GM04503 (cell line): ENCODE results near the gene SLC25A47.

Source experiments
- DNase-seq: peaks from one replicate; pipeline ENCODE4 v3.0.0-alpha.2; 2012; ENCODE audit warnings: low read depth

SLC25A47 gene

DNA sequence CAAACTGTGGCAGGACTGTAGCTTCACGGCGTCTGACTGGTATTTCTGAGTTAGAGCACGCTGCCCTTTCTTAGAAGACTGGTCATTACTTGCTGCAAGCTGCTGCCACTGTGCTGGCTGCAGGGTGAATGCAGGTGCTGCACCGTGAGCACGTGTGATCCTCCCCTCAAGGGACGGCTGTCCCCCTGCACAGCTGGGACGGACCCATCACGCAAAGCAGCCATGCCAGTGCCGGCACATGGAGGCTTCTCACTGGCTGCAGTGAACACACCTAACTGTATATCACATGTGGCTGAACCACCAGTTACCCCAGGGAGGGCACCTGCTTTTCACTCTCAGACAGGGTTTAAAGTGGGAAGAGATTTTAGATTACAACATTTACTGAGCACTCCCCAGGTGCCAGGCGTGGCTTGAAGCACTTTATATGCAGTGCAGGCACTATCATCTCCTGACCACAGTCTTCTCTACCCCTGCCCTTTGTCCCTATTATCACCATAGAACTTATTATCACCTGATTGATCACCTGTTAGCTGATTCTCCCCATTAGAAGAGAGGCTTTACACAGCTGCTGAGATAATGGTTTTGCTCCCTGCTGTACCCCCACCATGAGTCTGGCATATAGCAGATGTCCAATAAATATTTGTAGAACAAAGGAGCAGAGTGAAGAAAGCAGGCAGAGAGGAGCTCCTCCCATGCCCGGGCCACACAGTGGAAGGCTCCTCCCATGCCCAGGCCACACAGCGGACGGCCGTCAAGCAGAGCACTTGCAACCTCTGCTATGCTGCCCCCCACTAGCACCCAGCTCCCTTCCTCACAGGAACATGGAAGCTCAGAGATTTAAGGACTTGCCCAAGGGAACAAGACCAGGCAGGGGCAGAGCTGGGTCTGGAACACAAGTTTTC, 25.9 kb downstream of the SLC25A47 start:
- DNase-seq = no peak

DNA sequence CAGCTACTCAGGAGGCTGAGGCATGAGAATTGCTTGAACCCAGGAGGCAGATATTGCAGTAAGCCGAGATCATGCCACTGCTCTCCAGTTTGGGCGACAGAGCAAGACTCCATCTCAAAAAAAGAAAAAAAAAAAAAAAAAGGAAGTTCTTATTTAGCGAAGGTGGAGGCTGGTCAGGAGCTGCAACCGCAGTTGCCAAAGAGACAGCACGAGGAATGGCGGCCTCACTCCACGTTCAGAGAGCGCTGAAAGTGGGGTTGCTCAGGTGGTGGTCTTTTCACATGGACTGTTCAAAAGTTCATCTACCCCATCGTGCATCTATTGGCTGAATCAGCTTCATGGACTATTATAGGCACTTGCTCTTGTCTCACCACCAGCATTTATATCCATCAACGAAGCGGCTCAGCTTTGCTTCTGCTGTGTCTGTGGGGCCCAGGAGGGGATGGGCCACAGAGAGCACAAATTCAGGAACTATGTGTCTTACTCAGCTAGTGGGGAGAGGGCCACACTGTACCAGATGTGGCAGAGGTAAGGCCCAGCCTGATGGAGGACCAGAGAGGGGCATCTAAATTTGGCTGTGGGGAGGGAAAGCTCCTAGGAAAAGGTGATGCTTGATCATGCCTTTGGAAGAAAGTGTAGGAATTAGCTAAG, 27.3 kb downstream of the SLC25A47 start:
- no peak for DNase-seq

- DNase-seq = no peak
Observed at GRCh38 chr14:100350986-100351385, 27.8 kb downstream of the SLC25A47 start.

GRCh38 chr14:100358396-100358795, 35.3 kb downstream of the SLC25A47 start:
- DNase-seq = no peak

DNA sequence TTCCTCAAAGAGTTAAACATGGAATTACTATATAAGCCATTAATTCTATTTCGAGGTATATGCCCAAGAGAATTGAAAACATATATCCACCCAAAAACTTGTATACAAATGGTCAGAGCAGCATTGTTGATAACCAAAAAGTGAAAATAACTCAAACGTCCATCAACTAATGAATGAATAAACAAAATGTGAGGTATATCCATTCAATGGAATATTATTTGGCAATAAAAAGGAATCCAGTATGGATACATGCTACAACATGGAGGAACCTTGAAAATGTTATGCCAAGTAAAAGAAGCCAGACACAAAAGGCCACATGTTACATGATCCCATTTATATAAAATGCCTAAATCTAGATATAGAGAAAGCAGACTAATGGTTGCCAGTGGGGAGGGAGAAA, 36.0 kb downstream of the SLC25A47 start:
- DNase-seq = no peak

- DNase-seq = no peak
Observed at GRCh38 chr14:100359881-100360280, 36.7 kb downstream of the SLC25A47 start.

DNA sequence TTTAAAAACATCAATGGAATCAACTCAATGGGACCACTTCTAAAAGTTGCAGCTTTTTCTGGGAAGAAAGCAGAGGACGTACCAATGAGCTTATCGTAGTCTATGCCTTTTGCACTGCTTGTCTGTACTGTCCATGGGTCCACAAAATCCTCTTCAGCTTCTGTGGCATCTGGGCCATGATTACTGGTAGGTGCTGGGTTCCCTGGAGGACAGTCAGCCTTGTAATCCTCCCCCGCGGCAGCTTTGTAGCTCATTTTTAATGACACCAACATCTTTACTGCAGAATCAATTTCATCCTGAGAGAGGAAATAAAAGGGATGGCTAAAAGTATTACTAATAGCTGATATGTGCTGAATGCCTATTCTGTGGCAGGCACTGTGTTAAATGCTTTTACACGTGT, 38.5 kb downstream of the SLC25A47 start:
- no peak for DNase-seq

- DNase-seq = no peak
Observed at GRCh38 chr14:100362311-100362927, 39.3 kb downstream of the SLC25A47 start.

DNA sequence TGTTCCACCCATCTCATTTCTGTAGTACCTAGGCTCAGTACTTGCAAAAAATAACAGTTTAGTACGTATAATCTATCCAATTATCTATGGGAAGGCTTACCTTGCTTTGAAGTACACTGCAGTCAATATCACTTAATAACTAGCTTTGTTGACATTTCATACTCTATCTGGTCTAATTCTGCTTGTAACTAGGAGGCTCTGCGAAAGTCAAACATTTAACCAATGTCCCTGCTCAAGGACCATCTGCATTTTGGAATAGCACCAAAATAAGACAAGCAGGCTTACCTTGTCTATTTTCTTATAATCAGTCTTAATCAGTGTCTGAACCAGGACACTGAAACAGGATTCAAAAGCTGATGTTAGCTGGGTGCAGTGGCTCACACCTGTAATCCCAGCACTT, 39.9 kb downstream of the SLC25A47 start:
- no peak for DNase-seq

DNA sequence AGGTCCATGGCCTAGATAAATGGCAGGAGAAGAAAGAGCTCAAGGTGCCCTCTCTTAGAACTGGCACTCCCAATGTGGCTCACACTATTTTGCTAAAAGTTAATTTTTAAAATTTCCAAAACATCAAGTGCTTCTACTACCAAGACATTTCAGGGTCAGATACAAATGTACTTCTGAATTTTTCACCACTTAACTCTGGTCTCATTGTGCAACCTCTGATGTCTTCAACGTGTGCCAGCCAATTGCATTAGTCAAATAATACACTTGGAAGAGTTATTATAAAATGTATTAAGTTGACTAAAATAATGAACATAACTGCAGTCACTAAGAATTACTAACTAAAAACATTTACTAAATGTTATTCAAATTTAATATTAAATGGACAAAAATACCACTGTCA, 41.3 kb downstream of the SLC25A47 start:
- DNase-seq = no peak

GRCh38 chr14:100365741-100366140, 42.6 kb downstream of the SLC25A47 start:
- no peak for DNase-seq

DNA sequence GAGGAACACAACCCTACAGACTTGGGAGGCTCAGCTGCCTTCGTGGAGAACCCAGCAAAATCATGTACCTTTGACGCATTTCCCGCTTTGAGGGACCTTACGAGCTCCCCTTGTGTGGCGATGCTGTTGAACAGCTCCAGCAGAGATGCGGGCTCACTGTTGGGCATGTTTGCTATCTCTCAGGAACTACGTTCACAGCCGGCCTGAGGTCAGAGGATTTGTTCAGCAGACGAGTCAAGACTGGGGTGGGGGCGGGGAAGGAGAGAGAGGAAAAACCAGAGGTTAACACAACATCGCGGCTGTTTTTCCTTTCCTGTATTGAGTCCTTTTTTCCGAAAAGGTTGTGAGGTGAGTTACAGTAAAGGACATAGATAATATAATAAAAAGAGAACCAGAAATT, 45.9 kb downstream of the SLC25A47 start:
- no peak for DNase-seq

DNA sequence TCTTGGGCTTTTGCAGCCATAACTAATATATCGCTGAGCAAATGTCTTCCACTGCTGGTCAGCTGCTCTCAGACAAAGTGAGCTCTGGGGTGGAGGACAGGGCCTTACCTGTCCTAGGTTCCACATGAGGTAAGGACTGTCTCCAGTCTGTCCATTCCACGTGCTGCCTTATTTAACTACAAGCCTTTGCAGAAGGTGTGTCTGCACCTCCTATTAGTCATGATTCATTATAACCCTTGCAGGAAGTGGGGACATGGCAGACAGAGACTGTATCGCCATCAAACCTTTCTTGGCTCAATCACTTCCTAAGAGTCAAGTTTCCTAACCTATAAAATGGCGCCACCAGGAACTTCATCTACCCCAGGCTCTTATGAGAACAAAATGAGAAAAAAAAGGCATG, 46.9 kb downstream of the SLC25A47 start:
- DNase-seq = no peak

DNA sequence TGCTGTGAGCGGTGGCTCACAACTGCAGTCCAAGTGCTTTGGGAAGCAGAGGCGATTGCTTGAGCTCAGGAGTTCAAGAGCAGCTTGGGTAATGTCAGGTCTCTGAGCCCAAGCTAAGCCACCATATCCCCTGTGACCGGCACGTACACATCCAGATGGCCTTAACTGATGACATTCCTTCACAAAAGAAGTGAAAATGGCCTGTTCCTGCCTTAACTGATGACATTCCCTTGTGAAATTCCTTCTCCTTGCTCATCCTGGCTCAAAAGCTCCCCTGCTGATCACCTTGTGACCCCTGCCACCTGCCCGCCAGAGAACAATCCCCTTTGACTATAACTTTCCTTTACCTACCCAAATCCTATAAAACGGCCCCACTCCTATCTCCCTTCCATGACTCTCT, 48.6 kb downstream of the SLC25A47 start:
- DNase-seq = no peak

- no peak for DNase-seq
Observed at GRCh38 chr14:100372357-100373048, 49.4 kb downstream of the SLC25A47 start.

- no peak for DNase-seq
Observed at GRCh38 chr14:100374270-100374669, 51.1 kb downstream of the SLC25A47 start.

DNA sequence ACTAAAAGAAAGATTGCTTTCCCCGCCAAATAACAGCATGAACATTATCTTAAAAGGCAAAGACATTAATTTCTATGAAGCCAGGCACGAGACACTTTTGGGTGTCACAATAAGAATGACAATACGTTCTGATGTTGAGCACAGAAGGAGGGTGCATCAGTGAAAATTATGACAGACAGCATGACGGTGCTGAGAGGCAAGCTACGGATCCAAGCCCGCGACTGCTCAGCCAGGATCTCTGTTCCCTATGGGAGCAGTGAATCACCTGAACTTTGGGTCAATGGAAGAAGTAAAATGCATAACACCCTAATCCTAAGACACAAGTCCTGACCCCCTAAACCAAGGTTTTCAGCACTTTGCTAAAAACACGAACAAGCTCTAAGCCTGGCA, 51.7 kb downstream of the SLC25A47 start:
- DNase-seq = no peak

DNA sequence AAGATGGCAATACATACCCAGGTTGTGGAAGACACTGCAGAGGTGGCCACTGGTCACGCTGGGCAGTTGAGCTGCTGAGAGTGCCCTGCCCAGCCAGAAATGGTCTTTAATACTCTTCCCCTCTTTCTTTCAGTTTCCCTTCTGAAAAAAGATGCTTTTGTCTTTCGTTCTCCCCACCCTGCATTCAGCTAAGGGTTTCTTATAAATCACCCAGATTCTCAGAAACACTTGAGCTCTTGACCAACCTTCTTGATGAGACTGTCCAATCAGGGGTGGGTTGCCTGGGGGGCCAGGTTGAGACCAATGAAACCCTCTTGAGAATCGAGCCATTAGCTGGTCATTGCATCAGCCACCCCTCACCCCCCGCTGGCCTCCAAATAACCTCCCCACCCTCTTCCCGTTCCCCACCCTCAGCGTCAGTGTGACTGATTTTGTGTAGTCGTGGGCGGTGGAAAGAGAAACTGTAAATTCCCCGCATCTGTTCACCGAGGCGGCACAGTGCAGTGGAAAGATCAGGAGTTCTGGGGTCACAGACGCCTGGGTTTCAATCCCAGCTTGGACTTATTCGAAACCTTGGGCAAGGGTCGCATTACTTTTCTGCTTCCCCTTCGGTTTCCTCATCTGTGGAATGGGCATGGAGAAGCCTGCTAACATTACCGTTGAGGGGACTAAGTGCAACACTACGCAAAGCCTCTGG, 52.3 kb downstream of the SLC25A47 start:
- DNase-seq = peak; percentile 81

GRCh38 chr14:100375963-100376735, 53.0 kb downstream of the SLC25A47 start, which contains the start of gene WDR25:
TSS of gene WDR25 (plus strand) at chr14:100376485.
- peak; percentile 79 for DNase-seq

GRCh38 chr14:100376751-100377171, 53.6 kb downstream of the SLC25A47 start:
- DNase-seq = no peak
